Fibroblast of lung (primary cell): ENCODE measurements around the gene RPL28. TPM values are rescaled to one million over a fixed set of nuclear protein-coding genes. Genes with fewer than 3 reads are reported as not detected.
A peak's percentile ranks its signal among the peaks of the same experiment; 100 is the strongest.

Experiments used
- DNase-seq, 2 donors: peaks; one replicate each; pipeline versions ENCODE4 v3.0.0 to v3.0.0-alpha.2; 2010; ENCODE audit warnings: low read depth in 2 of 2
- H2AFZ ChIP-seq: 2 replicates; pipeline ENCODE4 v1.5.1; 2012; ENCODE audit warnings: low read length, control low read depth, inconsistent platforms
- H3K27ac ChIP-seq: 2 replicates; pipeline ENCODE4 v1.5.1; 2011; ENCODE audit warnings: low read length, control low read depth; ENCODE audit not compliant: insufficient read depth
- H3K27me3 ChIP-seq: 2 replicates; pipeline ENCODE4 v1.5.1; 2011; ENCODE audit warnings: mild to moderate bottlenecking, low read length; ENCODE audit not compliant: control insufficient read depth, insufficient read depth
- H3K36me3 ChIP-seq: 2 replicates; pipeline ENCODE4 v1.5.1; 2011; ENCODE audit warnings: low read length; ENCODE audit not compliant: control insufficient read depth, insufficient read depth
- H3K4me1 ChIP-seq: 2 replicates; pipeline ENCODE4 v1.5.1; 2011; ENCODE audit warnings: low read length; ENCODE audit not compliant: control insufficient read depth, insufficient read depth; ENCODE audit errors: extremely low read depth
- H3K4me2 ChIP-seq: 2 replicates; pipeline ENCODE4 v1.5.1; 2011; ENCODE audit warnings: low read length, control low read depth; ENCODE audit not compliant: insufficient read depth; ENCODE audit errors: extremely low read depth
- H3K4me3 ChIP-seq, 4 experiments: fragments of 200-600 bp in 1 of 4; sonication (generic) in 1 of 4; replicated peaks in 1 of 4; 2 replicates each; pipeline ENCODE4 v1.5.1; 2011 to 2016; ENCODE audit warnings: low read length in 4 of 4, low read depth in 3 of 4, mild to moderate bottlenecking in 3 of 4, control low read depth in 2 of 4, inconsistent platforms in 1 of 4, mixed read lengths in 1 of 4; ENCODE audit not compliant: insufficient read depth in 1 of 4; ENCODE audit errors: control extremely low read depth in 1 of 4
- H3K79me2 ChIP-seq: 2 replicates; pipeline ENCODE4 v1.5.1; 2012; ENCODE audit warnings: mild to moderate bottlenecking, low read length, inconsistent platforms; ENCODE audit not compliant: control insufficient read depth, insufficient read depth
- H3K9ac ChIP-seq: 2 replicates; pipeline ENCODE4 v1.5.1; 2011; ENCODE audit warnings: mild to moderate bottlenecking, low read length, control low read depth; ENCODE audit not compliant: insufficient read depth
- H3K9me3 ChIP-seq: 2 replicates; pipeline ENCODE4 v1.5.1; 2012; ENCODE audit warnings: low read depth, low read length; ENCODE audit not compliant: control insufficient read depth, insufficient read depth
- H4K20me1 ChIP-seq: 2 replicates; pipeline ENCODE4 v1.5.1; 2011; ENCODE audit warnings: low read length; ENCODE audit not compliant: control insufficient read depth, insufficient read depth; ENCODE audit errors: extremely low read depth
- CTCF ChIP-seq, 2 donors: IDR thresholded peaks in 1 of 2; conservative IDR thresholded peaks in 1 of 2; 1 replicate in 1 of 2; 2 replicates in 1 of 2; pipeline ENCODE4 v1.5.1; 2011 to 2012; ENCODE audit warnings: low read length in 2 of 2, control low read depth in 1 of 2, inconsistent platforms in 1 of 2, low read depth in 1 of 2, mild to moderate bottlenecking in 1 of 2
- EZH2 ChIP-seq: IDR thresholded peaks from 2 replicates; pipeline ENCODE4 v1.5.1; 2012; ENCODE audit warnings: low read length, control low read depth, mild to moderate bottlenecking; ENCODE audit errors: missing control alignments
- polyA plus RNA-seq, 2 donors: library from polyadenylated mRNA; depleted of rRNA in 1 of 2; stranded (reverse) in 1 of 2; unstranded in 1 of 2; fragments of >200 nt; gene quantifications; 2 replicates each; pipeline ENCODE4 v1.2.1, GENCODE V29; 2011 to 2012; ENCODE audit warnings: missing spikeins in 1 of 2
- total RNA-seq: library from RNA; depleted of rRNA; stranded (reverse); fragments of >200 nt; gene quantifications from 2 replicates; pipeline ENCODE4 v1.2.1, GENCODE V29; 2014

The RPL28 gene
- total and polyA plus RNA-seq, 2 donors (not counting 1 experiment from before 2014, with no cell fraction given): 146 to 665 TPM

DNA sequence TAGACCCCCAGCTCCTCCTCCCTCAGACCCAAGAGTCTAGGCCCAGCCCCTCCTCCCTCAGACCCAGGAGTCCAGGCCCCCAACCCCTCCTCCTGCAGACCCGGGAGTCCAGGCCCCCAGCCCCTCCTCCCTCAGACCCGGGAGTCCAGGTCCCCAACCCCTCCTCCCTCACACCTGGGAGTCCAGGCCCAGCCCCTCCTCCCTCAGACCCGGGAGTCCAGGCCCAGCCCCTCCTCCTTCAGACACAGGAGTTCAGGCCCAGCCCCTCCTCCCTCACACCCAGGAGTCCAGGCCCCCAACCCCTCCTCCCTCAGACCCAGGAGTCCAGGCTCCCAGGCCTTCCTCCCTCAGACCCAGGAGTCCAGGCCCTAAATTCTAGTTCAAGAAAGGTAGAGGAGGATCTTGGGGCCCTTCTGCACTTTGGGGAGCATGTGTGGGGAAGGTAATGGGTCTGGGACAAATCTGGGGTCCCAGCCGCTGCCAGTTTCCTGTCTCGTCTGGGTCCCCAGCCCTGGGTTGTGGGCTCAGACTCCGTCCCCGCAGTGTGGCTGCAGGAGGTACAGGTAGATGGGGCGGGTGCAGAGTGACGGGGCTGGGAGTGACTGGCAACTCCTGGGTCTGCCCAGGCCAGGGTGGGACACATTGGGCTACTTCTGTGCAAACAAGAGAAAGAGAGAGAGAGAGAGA is 12.3 kb upstream of the RPL28 start:
- H3K4me3 ChIP-seq: no peak overlapping the region
- no peak overlapping the region for H2AFZ ChIP-seq
- no peak overlapping the region for H3K4me2 ChIP-seq

GRCh38 chr19:55373993-55374757 is 11.6 kb upstream of the RPL28 start:
- TF ChIP-seq EZH2 (no peak), CTCF (conservative IDR thresholded peaks at IDR 0.05 in 1 of 2, IDR thresholded peaks at IDR 0.05 in 1 of 2; ENCODE audit: low read depth in 1 of 2, low read length in 2 of 2) (no peak)
- Histone ChIP-seq H4K20me1 (no peaks in the 10 kb centered on the region), H3K9ac (peak overlapping the region; percentile 46), H3K79me2 (no peaks in the 10 kb centered on the region), H3K36me3 (no peaks in the 10 kb centered on the region), H3K4me1 (peaks cover 9% of the 10 kb centered on the region), H3K9me3 (no peaks in the 10 kb centered on the region), H3K4me2 (no peak overlapping the region), H3K4me3 (no peak overlapping the region), H3K27ac (no peak overlapping the region), H3K27me3 (no peaks in the 10 kb centered on the region), H2AFZ (peak overlapping the region; percentile 41)
- peak; percentile 35 to 52 for DNase-seq

More for the DNA sequence above, 12.3 kb upstream of the RPL28 start:
- Histone ChIP-seq H4K20me1 (no peaks in the 10 kb centered on the region), H3K9ac (no peak overlapping the region), H3K4me1 (peaks cover 9% of the 10 kb centered on the region), H3K27me3 (no peaks in the 10 kb centered on the region), H3K27ac (no peak overlapping the region), H3K36me3 (no peaks in the 10 kb centered on the region), H3K79me2 (no peaks in the 10 kb centered on the region), H3K9me3 (no peaks in the 10 kb centered on the region)
- DNase-seq: no peak
- TF ChIP-seq EZH2 (no peak), CTCF (conservative IDR thresholded peaks at IDR 0.05 in 1 of 2, IDR thresholded peaks at IDR 0.05 in 1 of 2; ENCODE audit: low read depth in 1 of 2, low read length in 2 of 2) (no peak)

GRCh38 chr19:55376241-55376933 is 9.3 kb upstream of the RPL28 start, which contains the start of gene TMEM190:
Gene TMEM190 (plus strand): TSS chr19:55376826. CDS start chr19:55376854, 28 bp downstream.
- DNase-seq: no peak
- Histone ChIP-seq H3K4me1 (peaks cover 5% of the 10 kb centered on the region), H3K4me2 (no peak within 1 kb of the TSS), H3K9ac (no peak within 1 kb of the TSS), H3K4me3 (no peak within 1 kb of the TSS), H3K9me3 (no peaks in the 10 kb centered on the region), H3K36me3 (no peaks in the 10 kb centered on the region), H3K27me3 (no peaks in the 10 kb centered on the region), H3K79me2 (no peaks in the 10 kb centered on the region), H4K20me1 (no peaks in the 10 kb centered on the region), H2AFZ (no peak within 1 kb of the TSS), H3K27ac (no peak within 1 kb of the TSS)
- TF ChIP-seq EZH2 (no peak), CTCF (conservative IDR thresholded peaks at IDR 0.05 in 1 of 2, IDR thresholded peaks at IDR 0.05 in 1 of 2; ENCODE audit: low read depth in 1 of 2, low read length in 2 of 2) (no peak)
